Epithelial cell of esophagus (primary cell): ENCODE results near the gene TMEM53.

Experiments
- DNase-seq: peaks from one replicate; pipeline ENCODE4 v3.0.0; 2010; ENCODE audit warnings: low read depth
- H3K4me3 ChIP-seq: 2 replicates; pipeline ENCODE4 v1.5.1; 2011; ENCODE audit warnings: mild to moderate bottlenecking, low read length, control low read depth
- CTCF ChIP-seq: IDR thresholded peaks from 2 replicates; pipeline ENCODE4 v1.5.1; 2011; ENCODE audit warnings: low read depth, mild to moderate bottlenecking, low read length, control low read depth, inconsistent platforms; ENCODE audit not compliant: insufficient read depth; ENCODE audit errors: missing control alignments

TMEM53 gene

DNA sequence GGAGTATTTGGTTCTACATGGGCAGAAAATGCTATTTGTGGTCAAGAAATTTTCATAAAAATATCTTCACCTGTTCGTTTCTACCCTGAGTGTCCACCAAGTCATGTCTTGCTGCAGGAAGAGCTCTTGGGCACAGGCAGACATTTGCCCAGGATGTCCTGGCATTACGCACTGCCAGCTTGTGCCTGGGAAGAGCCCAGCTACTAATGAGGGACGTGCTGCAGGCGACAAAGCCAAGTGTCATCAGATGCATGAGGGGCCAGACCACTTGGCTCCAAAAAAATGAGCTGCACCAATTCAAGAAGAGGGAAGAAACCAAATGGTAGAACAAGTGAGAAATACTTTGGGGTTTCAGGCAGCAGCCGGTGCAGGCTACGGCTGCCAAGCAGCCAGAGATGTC, 43.8 kb upstream of the TMEM53 start:
- DNase-seq: no peak

GRCh38 chr1:44717653-44718052, 43.4 kb upstream of the TMEM53 start:
- H3K4me3 ChIP-seq: no peak overlapping the region
- TF ChIP-seq CTCF: no peak
- DNase-seq: no peak

More for the DNA sequence above, 43.8 kb upstream of the TMEM53 start:
- no peak for TF ChIP-seq CTCF
- no peak overlapping the region for H3K4me3 ChIP-seq

DNA sequence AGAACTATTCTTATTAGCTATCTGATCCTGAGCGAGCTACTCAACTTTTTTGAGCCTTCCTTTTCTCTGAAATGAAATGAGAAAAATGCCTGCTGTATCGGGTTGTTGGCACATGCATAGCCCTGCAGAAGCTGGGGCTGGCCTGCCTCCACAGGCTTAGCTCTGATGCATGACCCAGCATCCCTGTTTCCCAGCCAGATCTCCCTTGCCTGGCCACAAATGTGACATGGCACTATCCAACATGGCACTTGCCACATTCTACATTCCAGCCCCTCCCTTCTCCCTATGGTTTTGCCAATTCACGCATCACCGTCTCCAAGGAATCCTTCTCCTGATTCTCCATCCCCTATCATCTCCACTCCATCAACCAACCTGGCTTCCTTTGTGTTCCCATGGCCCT, 42.9 kb upstream of the TMEM53 start:
- H3K4me3 ChIP-seq: no peak overlapping the region
- DNase-seq: no peak
- TF ChIP-seq CTCF: no peak

GRCh38 chr1:44714944-44715571, 40.8 kb upstream of the TMEM53 start:
- DNase-seq: peak; percentile 88
- peak; percentile 98 for TF ChIP-seq CTCF
- no peak overlapping the region for H3K4me3 ChIP-seq

- no peak for TF ChIP-seq CTCF
- DNase-seq: no peak
- no peak overlapping the region for H3K4me3 ChIP-seq
These were observed 40.3 kb upstream of the TMEM53 start for GRCh38 chr1:44714532-44714931.

- H3K4me3 ChIP-seq: no peak overlapping the region
- peak; percentile 47 for DNase-seq
- TF ChIP-seq CTCF: no peak
These were observed 39.1 kb upstream of the TMEM53 start for GRCh38 chr1:44713321-44713781.

- peak; percentile 54 for TF ChIP-seq CTCF
- no peak overlapping the region for H3K4me3 ChIP-seq
- peak; percentile 66 for DNase-seq
These were observed 33.9 kb upstream of the TMEM53 start for GRCh38 chr1:44707959-44708831.
